Cardiac fibroblast (primary cell): ENCODE data around the gene UBAP2.

Experiments used
- DNase-seq, 2 donors: peaks; one replicate each; pipeline versions ENCODE4 v3.0.0 to v3.0.0-alpha.2; 2010; ENCODE audit warnings: low read depth in 2 of 2
- H3K4me3 ChIP-seq, 2 donors: replicated peaks in 1 of 2; 1 replicate in 1 of 2; 2 replicates in 1 of 2; pipeline ENCODE4 v1.5.1; 2011; ENCODE audit warnings: low read depth in 2 of 2, low read length in 2 of 2, mild to moderate bottlenecking in 2 of 2, moderate library complexity in 1 of 2
- CTCF ChIP-seq: IDR thresholded peaks from one replicate; pipeline ENCODE4 v1.5.1; 2011; ENCODE audit warnings: low read depth, mild to moderate bottlenecking, low read length, inconsistent platforms

Gene UBAP2

GRCh38 chr9:34070606-34071324, 22.1 kb upstream of the UBAP2 start:
- H3K4me3 ChIP-seq: no peak overlapping the region
- no peak for TF ChIP-seq CTCF
- no peak for DNase-seq

- H3K4me3 ChIP-seq: no peak overlapping the region
- TF ChIP-seq CTCF: no peak
- no peak for DNase-seq
These were observed 21.1 kb upstream of the UBAP2 start for GRCh38 chr9:34069831-34070230.

DNA sequence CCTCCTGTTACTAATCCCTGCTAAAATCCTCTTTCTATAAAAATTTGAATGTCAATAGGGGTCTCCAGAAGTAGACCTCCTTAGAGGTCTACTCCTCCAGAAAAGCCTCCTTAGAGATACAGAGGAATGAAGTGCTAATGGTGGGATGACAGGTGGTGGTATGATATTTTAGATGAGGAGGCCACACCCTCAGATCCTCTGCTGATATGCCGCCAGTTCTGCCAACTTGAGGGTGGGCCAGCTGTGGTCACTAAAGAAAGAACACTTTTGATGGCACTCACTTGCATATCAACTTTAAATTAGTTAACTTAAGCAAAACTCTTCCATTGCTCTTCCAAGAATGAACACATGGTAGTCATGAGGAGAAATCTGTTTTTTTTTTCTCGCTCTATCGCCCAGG, 16.9 kb upstream of the UBAP2 start:
- no peak overlapping the region for H3K4me3 ChIP-seq

DNA sequence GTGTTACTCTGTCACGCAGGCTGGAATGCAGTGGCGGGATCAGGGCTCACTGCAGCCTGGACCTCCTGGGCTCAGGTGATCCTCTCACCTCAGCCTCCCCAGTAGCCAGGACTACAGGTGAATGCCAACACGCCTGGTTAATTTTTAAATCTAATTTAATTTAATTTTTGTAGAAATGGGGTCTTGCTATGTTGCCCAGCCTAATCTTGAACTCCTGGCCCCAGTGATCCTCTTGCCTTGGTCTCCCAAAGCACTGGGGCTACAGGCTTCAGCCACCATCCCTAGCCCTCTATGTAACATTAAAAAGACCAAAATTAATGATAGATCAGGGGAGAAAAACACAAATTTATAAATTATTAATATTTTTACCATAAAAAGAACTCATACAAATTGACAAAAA, 11.3 kb upstream of the UBAP2 start:
- DNase-seq: no peak
- TF ChIP-seq CTCF: no peak
- no peak overlapping the region for H3K4me3 ChIP-seq

More for the DNA sequence above, 16.9 kb upstream of the UBAP2 start:
- TF ChIP-seq CTCF: no peak
- no peak for DNase-seq

GRCh38 chr9:34059281-34059680, 10.6 kb upstream of the UBAP2 start:
- no peak for TF ChIP-seq CTCF
- DNase-seq: peak in 1 of 2 donors; percentile 23
- no peak overlapping the region for H3K4me3 ChIP-seq

DNA sequence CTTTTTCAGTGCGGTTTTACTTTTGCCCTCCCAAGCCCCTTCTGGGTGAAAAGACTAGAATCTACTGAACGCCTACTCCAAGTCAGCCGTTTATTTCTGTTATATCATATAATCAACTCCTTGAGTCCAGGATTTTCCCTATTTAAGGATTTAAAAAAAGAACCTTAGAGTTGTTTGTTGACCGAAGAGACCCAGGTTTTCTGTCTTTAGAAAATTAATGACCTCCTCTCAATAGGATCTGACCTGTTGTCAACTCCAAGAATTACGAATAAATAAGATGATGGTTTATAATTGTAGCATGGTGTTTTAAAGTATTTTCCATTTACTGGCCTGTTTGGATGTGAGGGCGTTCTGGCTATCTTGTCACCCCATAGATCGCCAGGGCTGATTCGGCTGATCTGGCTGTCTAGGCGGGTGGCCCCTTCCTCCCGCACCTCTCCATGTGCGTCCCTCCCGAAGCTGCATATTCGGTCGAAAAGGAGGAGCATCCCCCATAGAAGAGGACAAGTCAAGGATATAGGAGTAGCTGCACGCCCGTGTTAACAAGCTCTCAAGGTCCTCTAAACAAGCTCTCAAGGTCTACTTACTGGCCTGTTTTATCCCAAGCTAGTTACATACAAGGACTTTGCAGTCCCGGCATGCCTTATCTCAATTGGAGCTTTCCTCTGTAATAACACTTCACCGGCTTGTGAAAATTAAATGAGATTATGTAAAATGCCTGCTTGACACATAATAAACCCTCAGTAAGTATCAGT, 1.1 kb upstream of the UBAP2 start:
- DNase-seq: no peak
- peak overlapping the region; percentile 98 to 99 for H3K4me3 ChIP-seq
- TF ChIP-seq CTCF: no peak
